HCT116 (cell line): Measurements from ENCODE around the gene PDCD5. TPM values are rescaled to one million over a fixed set of nuclear protein-coding genes. Genes with fewer than 3 reads are reported as not detected.

Source experiments
- ATAC-seq: fragments of 200-7000 bp; cut with Tn5 transposase; 2 replicates; pipeline ENCODE4 v1.9.1; 2020; ENCODE audit warnings: mild to moderate bottlenecking, moderate library complexity
- BruUV-seq: library from RNA; stranded (reverse); fragments of 400-500 nt; replicated peaks from 2 replicates; lab custom pipeline; 2021; lab: Mats Ljungman, UMichigan
- CTCF ChIA-PET: fragments of 300-600 bp; sonication (Branson Sonifier 250); formaldehyde crosslinking; loops from one replicate; lab custom pipeline; 2021; ENCODE audit warnings: antibody characterized with exemption; lab: Charles Lee
- POLR2A ChIA-PET: fragments of 300-600, 350-600 bp; sonication (Branson Sonifier 250); formaldehyde crosslinking; loops from one replicate; lab custom pipeline; 2021; ENCODE audit warnings: antibody characterized with exemption; lab: Charles Lee
- RAD21 ChIA-PET, 2 experiments: fragments of 300-600 bp; sonication (Branson Sonifier 250); formaldehyde crosslinking; loops; one replicate each; lab custom pipeline; 2023; ENCODE audit warnings: low total read pairs in 2 of 2; ENCODE audit not compliant: uncharacterized antibody in 2 of 2, unreplicated experiment in 2 of 2, low non-redundant PET in 1 of 2; lab: Charles Lee
- DNase-seq: peaks from one replicate; pipeline ENCODE4 v3.0.0-alpha.2; 2010; ENCODE audit warnings: low read depth, low spot score
- H2AFZ ChIP-seq: fragments of 200-600 bp; shearing (Covaris generic), sonication (generic); 2 replicates; pipeline ENCODE4 v1.6.1; 2017; ENCODE audit warnings: low read depth, mixed run types, mixed read lengths, antibody characterized with exemption, low read length; ENCODE audit not compliant: poor library complexity, severe bottlenecking
- H3K27ac ChIP-seq: 2 replicates; pipeline ENCODE4 v1.5.1; 2012; ENCODE audit warnings: low read depth, low read length
- H3K27me3 ChIP-seq: fragments of 200-600 bp; sonication (generic); 2 replicates; pipeline ENCODE4 v1.6.1; 2016; ENCODE audit warnings: mixed run types, low read length, mixed read lengths; ENCODE audit not compliant: insufficient read depth
- H3K36me3 ChIP-seq, 2 experiments: fragments of 200-500 bp in 1 of 2; fragments of 200-600 bp in 1 of 2; sonication (Bioruptor generic) in 1 of 2; sonication (generic) in 1 of 2; 2 replicates each; pipeline versions ENCODE4 v1.5.1 to v1.6.1; 2014 to 2016; ENCODE audit warnings: low read length in 2 of 2, inconsistent platforms in 1 of 2, mixed read lengths in 1 of 2, mixed run types in 1 of 2; ENCODE audit not compliant: insufficient read depth in 2 of 2, control insufficient read depth in 1 of 2
- H3K4me1 ChIP-seq, 2 experiments: fragments of 200-600 bp in 1 of 2; sonication (generic) in 1 of 2; 2 replicates each; pipeline versions ENCODE4 v1.5.1 to v1.6.1; 2012 to 2017; ENCODE audit warnings: low read length in 2 of 2, inconsistent platforms in 1 of 2, mild to moderate bottlenecking in 1 of 2, mixed read lengths in 1 of 2, mixed run types in 1 of 2, moderate library complexity in 1 of 2; ENCODE audit not compliant: insufficient read depth in 2 of 2, control insufficient read depth in 1 of 2
- H3K4me2 ChIP-seq: fragments of 200-600 bp; sonication (generic); 2 replicates; pipeline ENCODE4 v1.6.1; 2017; ENCODE audit warnings: mixed run types, low read length, mixed read lengths
- H3K4me3 ChIP-seq, 2 experiments: fragments of 200-600 bp in 1 of 2; sonication (generic) in 1 of 2; replicated peaks in 1 of 2; 2 replicates each; pipeline ENCODE4 v1.5.1; 2011 to 2016; ENCODE audit warnings: low read length in 2 of 2, control low read depth in 1 of 2, low read depth in 1 of 2, mild to moderate bottlenecking in 1 of 2, mixed read lengths in 1 of 2, mixed run types in 1 of 2
- H3K79me2 ChIP-seq: fragments of 200-600 bp; sonication (generic); 2 replicates; pipeline ENCODE4 v1.6.1; 2017; ENCODE audit warnings: mild to moderate bottlenecking, mixed run types, low read length, moderate library complexity, mixed read lengths; ENCODE audit not compliant: insufficient read depth
- H3K9ac ChIP-seq: fragments of 200-600 bp; sonication (generic); 2 replicates; pipeline ENCODE4 v1.6.1; 2016; ENCODE audit warnings: low read length, mixed read lengths
- H3K9me2 ChIP-seq: fragments of 200-600 bp; sonication (generic), shearing (Covaris generic); 2 replicates; pipeline ENCODE4 v1.6.1; 2017; ENCODE audit warnings: mixed run types, mild to moderate bottlenecking, moderate library complexity; ENCODE audit not compliant: insufficient read depth
- H3K9me3 ChIP-seq, 2 experiments: fragments of 200-500 bp in 1 of 2; fragments of 200-600 bp in 1 of 2; sonication (Bioruptor generic) in 1 of 2; sonication (generic) in 1 of 2; 2 replicates each; pipeline ENCODE4 v1.6.1; 2014 to 2017; ENCODE audit warnings: low read length in 2 of 2, mixed read lengths in 2 of 2, inconsistent platforms in 1 of 2, low read depth in 1 of 2, mild to moderate bottlenecking in 1 of 2, mixed run types in 1 of 2, moderate library complexity in 1 of 2; ENCODE audit not compliant: control insufficient read depth in 1 of 2, insufficient read depth in 1 of 2
- H4K20me1 ChIP-seq: fragments of 200-600 bp; sonication (generic), shearing (Covaris generic); 2 replicates; pipeline ENCODE4 v1.6.1; 2017; ENCODE audit warnings: mixed run types, mild to moderate bottlenecking, moderate library complexity; ENCODE audit not compliant: insufficient read depth
- CEBPB ChIP-seq: IDR thresholded peaks from 2 replicates; pipeline ENCODE4 v1.6.1; 2012; ENCODE audit warnings: low read depth
- ELF1 ChIP-seq: IDR thresholded peaks from 2 replicates; pipeline ENCODE4 v1.6.1; 2012; ENCODE audit warnings: low read depth, borderline replicate concordance
- POLR2A ChIP-seq: IDR thresholded peaks from 2 replicates; pipeline ENCODE4 v1.7.0; 2011; ENCODE audit warnings: borderline replicate concordance; ENCODE audit not compliant: insufficient read depth, insufficient read length; ENCODE audit errors: extremely low read depth
- POLR2AphosphoS5 ChIP-seq: IDR thresholded peaks from 2 replicates; pipeline ENCODE4 v1.6.1; 2011; ENCODE audit warnings: mild to moderate bottlenecking, low read depth, low read length, moderate library complexity
- SP1 ChIP-seq: IDR thresholded peaks from 2 replicates; pipeline ENCODE4 v1.6.1; 2012; ENCODE audit warnings: low read depth
- SRF ChIP-seq: IDR thresholded peaks from 2 replicates; pipeline ENCODE4 v1.6.1; 2012; ENCODE audit warnings: low read depth
- YY1 ChIP-seq: IDR thresholded peaks from 2 replicates; pipeline ENCODE4 v1.6.1; 2011; ENCODE audit warnings: low read length, low read depth, moderate library complexity, mild to moderate bottlenecking; ENCODE audit not compliant: insufficient replicate concordance; ENCODE audit errors: extremely low read depth
- intact Hi-C: fragments of 100-400 bp; cut with micrococcal nuclease; formaldehyde crosslinking; loops from 2 replicates; pipeline ENCODE4 v1.10.0; 2022
- total RNA-seq: library from RNA; stranded (reverse); gene quantifications from one replicate; pipeline ENCODE4 v1.2.1, GENCODE V29; 2021; ENCODE audit not compliant: unreplicated experiment
- TF ChIP-seq, protein P1 (sequence below): IDR thresholded peaks from 2 replicates; pipeline ENCODE4 v1.6.1; 2012; ENCODE audit warnings: low read depth

Gene PDCD5
- total RNA-seq, 1 experiment from 2014 or later: 143 TPM

GRCh38 chr19:32580901-32581704, at the start of gene PDCD5 (continued):
- TF ChIP-seq, protein P1, sequence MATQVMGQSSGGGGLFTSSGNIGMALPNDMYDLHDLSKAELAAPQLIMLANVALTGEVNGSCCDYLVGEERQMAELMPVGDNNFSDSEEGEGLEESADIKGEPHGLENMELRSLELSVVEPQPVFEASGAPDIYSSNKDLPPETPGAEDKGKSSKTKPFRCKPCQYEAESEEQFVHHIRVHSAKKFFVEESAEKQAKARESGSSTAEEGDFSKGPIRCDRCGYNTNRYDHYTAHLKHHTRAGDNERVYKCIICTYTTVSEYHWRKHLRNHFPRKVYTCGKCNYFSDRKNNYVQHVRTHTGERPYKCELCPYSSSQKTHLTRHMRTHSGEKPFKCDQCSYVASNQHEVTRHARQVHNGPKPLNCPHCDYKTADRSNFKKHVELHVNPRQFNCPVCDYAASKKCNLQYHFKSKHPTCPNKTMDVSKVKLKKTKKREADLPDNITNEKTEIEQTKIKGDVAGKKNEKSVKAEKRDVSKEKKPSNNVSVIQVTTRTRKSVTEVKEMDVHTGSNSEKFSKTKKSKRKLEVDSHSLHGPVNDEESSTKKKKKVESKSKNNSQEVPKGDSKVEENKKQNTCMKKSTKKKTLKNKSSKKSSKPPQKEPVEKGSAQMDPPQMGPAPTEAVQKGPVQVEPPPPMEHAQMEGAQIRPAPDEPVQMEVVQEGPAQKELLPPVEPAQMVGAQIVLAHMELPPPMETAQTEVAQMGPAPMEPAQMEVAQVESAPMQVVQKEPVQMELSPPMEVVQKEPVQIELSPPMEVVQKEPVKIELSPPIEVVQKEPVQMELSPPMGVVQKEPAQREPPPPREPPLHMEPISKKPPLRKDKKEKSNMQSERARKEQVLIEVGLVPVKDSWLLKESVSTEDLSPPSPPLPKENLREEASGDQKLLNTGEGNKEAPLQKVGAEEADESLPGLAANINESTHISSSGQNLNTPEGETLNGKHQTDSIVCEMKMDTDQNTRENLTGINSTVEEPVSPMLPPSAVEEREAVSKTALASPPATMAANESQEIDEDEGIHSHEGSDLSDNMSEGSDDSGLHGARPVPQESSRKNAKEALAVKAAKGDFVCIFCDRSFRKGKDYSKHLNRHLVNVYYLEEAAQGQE: no peak
- TF ChIP-seq POLR2A (peak; percentile 88), POLR2AphosphoS5 (peak; percentile 89), CEBPB (no peak)

DNA sequence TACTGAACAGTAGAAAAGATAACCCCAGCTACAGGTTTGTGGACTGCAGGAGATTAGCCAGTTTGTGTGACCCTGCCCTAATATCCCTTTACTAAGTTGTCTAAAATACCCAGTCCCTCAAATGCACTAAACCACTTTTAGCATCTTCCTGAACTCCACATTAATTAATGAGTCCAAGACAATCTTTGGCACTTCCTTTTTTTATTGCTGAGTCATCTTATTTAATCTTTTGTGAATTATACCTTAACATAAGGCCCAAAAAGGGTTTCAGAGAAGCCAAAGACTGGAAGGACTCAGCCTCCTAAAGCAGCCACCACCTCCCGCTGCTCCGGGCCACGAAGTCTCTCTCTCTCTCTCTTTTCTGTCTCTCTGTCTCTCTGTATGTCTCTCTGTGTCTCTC, 48.8 kb upstream of the PDCD5 start:
- H3K36me3 ChIP-seq: no peaks in the 10 kb centered on the region
- H3K9me2 ChIP-seq: no peaks in the 10 kb centered on the region
- intact Hi-C loops: no loop called here
- CTCF ChIA-PET: no interaction called here
- DNase-seq (no peak), ATAC-seq (no peak)
- TF ChIP-seq SRF: no peak
- TF ChIP-seq YY1: no peak
- TF ChIP-seq, protein P1: no peak
- TF ChIP-seq SP1: no peak
- no peak for TF ChIP-seq ELF1
- RAD21 ChIA-PET: no interaction called here
- POLR2A ChIA-PET: no interaction called here
- H3K27ac ChIP-seq: no peak overlapping the region
- no peak overlapping the region for H3K4me3 ChIP-seq
- H4K20me1 ChIP-seq: no peaks in the 10 kb centered on the region
- H3K4me2 ChIP-seq: no peak overlapping the region
- no peaks in the 10 kb centered on the region for H3K9me3 ChIP-seq
- no peak overlapping the region for H3K9ac ChIP-seq
- no TSS peak for BruUV-seq
- no peak overlapping the region for H2AFZ ChIP-seq
- H3K4me1 ChIP-seq: no peaks in the 10 kb centered on the region
- no peaks in the 10 kb centered on the region for H3K79me2 ChIP-seq
- H3K27me3 ChIP-seq: no peaks in the 10 kb centered on the region
